Breast epithelium (tissue), 3 donors: ENCODE measurements around the gene PRMT5.

Experiments
- CTCF ChIP-seq, 3 donors: fragments of 450-650 bp; IDR thresholded peaks; one replicate each; pipeline ENCODE4 v1.5.1; 2016 to 2017; ENCODE audit warnings: antibody characterized with exemption in 3 of 3, mild to moderate bottlenecking in 3 of 3, moderate library complexity in 3 of 3
- POLR2AphosphoS5 ChIP-seq, 3 donors: sonication (generic); formaldehyde crosslinking; IDR thresholded peaks; one replicate each; pipeline ENCODE4 v1.6.1; 2017; ENCODE audit warnings: antibody characterized with exemption in 3 of 3

- TF ChIP-seq CTCF (IDR thresholded peaks at IDR 0.05) (no peak), POLR2AphosphoS5 (IDR thresholded peaks at IDR 0.05) (no peak)
These were observed 46.5 kb downstream of the PRMT5 start for GRCh38 chr14:22882529-22883172.
